Transverse colon (tissue), 4 donors: ENCODE measurements around the gene ATP8A1. TPM values are rescaled to one million over a fixed set of nuclear protein-coding genes. Genes with fewer than 3 reads are reported as not detected.

ENCODE experiments used
- DNase-seq: peaks from one replicate; pipeline ENCODE4 v3.0.0-alpha.2; 2019
- H3K27ac ChIP-seq, 4 donors: fragments of 200-600 bp; sonication (generic); 2 replicates each; pipeline ENCODE4 v1.5.1; 2016 to 2018; ENCODE audit warnings: inconsistent platforms in 4 of 4
- H3K27me3 ChIP-seq: fragments of 200-600 bp; sonication (generic); 2 replicates; pipeline ENCODE4 v1.5.1; 2017; ENCODE audit warnings: inconsistent platforms
- H3K36me3 ChIP-seq, 4 donors: fragments of 200-600 bp; sonication (generic); 2 replicates each; pipeline ENCODE4 v1.5.1; 2017 to 2019; ENCODE audit warnings: inconsistent platforms in 4 of 4
- H3K4me1 ChIP-seq, 4 donors: fragments of 200-600 bp; sonication (generic); 2 replicates each; pipeline ENCODE4 v1.5.1; 2017 to 2020; ENCODE audit warnings: inconsistent platforms in 4 of 4
- H3K4me3 ChIP-seq, 4 donors: fragments of 200-600 bp; sonication (generic); 1 replicate in 1 of 4; 2 replicates in 3 of 4; pipeline versions ENCODE4 v1.5.1 to v1.6.1; 2017 to 2019; ENCODE audit warnings: inconsistent platforms in 4 of 4
- H3K9me3 ChIP-seq, 2 donors: fragments of 200-600 bp; sonication (generic); 2 replicates each; pipeline ENCODE4 v1.5.1; 2017 to 2019; ENCODE audit warnings: inconsistent platforms in 2 of 2
- EP300 ChIP-seq: sonication (generic); formaldehyde crosslinking; IDR thresholded peaks from one replicate; pipeline ENCODE4 v1.6.1; 2017; ENCODE audit warnings: antibody characterized with exemption, low read depth
- POLR2A ChIP-seq: fragments of 450-650 bp; IDR thresholded peaks from one replicate; pipeline ENCODE4 v1.6.1; 2016; ENCODE audit warnings: antibody characterized with exemption, mild to moderate bottlenecking, moderate library complexity
- POLR2AphosphoS5 ChIP-seq, 3 donors: sonication (generic); formaldehyde crosslinking; IDR thresholded peaks; one replicate each; pipeline ENCODE4 v1.6.1; 2016; ENCODE audit warnings: antibody characterized with exemption in 3 of 3
- WGBS, 2 donors: methylation state at CpG; one replicate each; pipeline ENCODE4 v1.1.5; 2018; ENCODE audit warnings: low coverage in 1 of 2; 5-methylcytosine and 5-hydroxymethylcytosine counted together
- in situ Hi-C, 4 donors: fragments of 200-750 bp; cut with MboI; loops; one replicate each; pipeline versions ENCODE4 v1.15.0 to v1.15.1; 2017; ENCODE audit warnings: low sequenced_read_pairs in 3 of 4, low pct_ligation_motif_present in 1 of 4, low pct_unique_long_range_greater_than_20kb in 1 of 4
- intact Hi-C: fragments of 100-400 bp; cut with DNase I; formaldehyde crosslinking; loops from one replicate; pipeline ENCODE4 v1.15.1; 2023; ENCODE audit warnings: low total_unique reads
- total RNA-seq, 4 donors: library from RNA; depleted of rRNA; stranded (reverse); fragments of >200 nt; gene quantifications; one replicate each; pipeline ENCODE4 v1.1.0, GENCODE V29; 2016
- TF ChIP-seq, protein P1 (sequence below), 5 experiments: fragments of 200-600 bp in 3 of 5; fragments of 450-650 bp in 2 of 5; sonication (generic) in 3 of 5; IDR thresholded peaks; 1 replicate in 2 of 5; 2 replicates in 3 of 5; pipeline ENCODE4 v1.5.1; 2016 to 2017; ENCODE audit warnings: antibody characterized with exemption in 5 of 5, inconsistent platforms in 3 of 5, mild to moderate bottlenecking in 2 of 5, moderate library complexity in 1 of 5

Gene ATP8A1
- total RNA-seq, 4 donors from 2014 or later = 72.2 to 255 (median 166) TPM

- H3K27ac ChIP-seq = peak overlapping the region in 1 of 4 donors; percentile 37
These were observed 259.2 kb downstream of the ATP8A1 start for GRCh38 chr4:42397635-42398170.

DNA sequence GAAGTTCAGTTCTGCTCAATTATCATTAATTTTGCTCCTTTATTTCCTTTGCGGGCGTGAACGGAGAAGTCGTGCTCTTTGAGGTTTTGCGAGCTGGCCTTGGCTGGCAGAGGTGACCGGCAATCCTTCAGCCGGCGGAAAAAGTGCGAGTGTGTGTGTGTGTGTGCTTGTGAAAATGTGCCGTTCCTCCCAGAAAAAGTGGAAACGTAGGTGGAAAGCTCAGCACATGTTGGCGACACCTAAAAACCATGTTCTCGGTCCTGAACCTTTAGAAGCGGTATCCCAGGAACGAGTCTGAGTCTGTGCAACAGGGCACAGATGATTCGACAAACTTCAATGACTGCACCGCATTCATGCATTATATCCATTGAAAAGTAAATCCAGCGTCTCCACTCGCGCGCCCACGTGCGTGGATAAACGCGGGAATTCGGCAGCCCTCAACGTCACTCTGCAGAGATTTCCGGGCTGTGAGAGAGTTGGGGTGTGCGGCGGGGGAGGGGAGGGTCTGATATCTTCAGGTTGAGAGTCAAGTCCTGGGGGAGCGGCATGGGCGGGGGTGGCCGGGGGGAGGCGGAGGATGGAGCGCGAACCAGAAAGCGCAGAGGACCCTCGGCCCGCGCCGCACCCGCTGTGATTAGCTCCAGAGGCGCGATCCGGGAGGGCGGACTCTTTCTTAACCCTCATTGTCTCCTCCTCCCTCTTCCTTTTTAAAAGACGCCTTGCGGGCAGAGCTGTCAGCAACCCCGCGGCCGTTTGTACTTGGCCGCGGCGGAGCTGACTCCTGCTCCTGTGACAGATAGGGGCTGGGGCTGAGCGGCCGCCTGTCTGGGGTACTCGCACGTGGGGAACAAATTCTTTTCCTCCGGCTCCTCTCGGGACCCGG lies 259.9 kb downstream of the ATP8A1 start, which contains the start of gene SHISA3:
SHISA3 (plus strand) TSS at position 737 of the 883 bp plus-strand sequence. CDS start 569 bp downstream, outside the sequence.
- peak; percentile 9 for DNase-seq
- peak within 1 kb of the TSS; percentile 26 to 61 (median 34) for H3K4me3 ChIP-seq
- H3K27ac ChIP-seq = peak within 1 kb of the TSS in 1 of 4 donors; percentile 37
- in situ Hi-C loops = no loop called here
- peaks cover 3 to 31% (median 28%) of the 10 kb centered on the region in 4 donors for H3K4me1 ChIP-seq
- intact Hi-C loops = no loop called here
- WGBS, 2 donors = 3 to 7% methylated on average over 6 to 48 of the region's 61 CpGs
- no peak for TF ChIP-seq POLR2AphosphoS5 (IDR thresholded peaks at IDR 0.05)
- H3K27me3 ChIP-seq = peaks cover 78% of the 10 kb centered on the region
- no peaks in the 10 kb centered on the region for H3K36me3 ChIP-seq
- H3K9me3 ChIP-seq = no peaks in the 10 kb centered on the region

More at GRCh38 chr4:42397635-42398170, 259.2 kb downstream of the ATP8A1 start:
- H3K9me3 ChIP-seq = no peaks in the 10 kb centered on the region
- 0 to 2% methylated on average over 3 to 26 of the region's 52 CpGs for WGBS, 2 donors
- no peaks in the 10 kb centered on the region for H3K36me3 ChIP-seq
- H3K4me1 ChIP-seq = peaks cover 3 to 31% (median 28%) of the 10 kb centered on the region in 4 donors
- no peak for TF ChIP-seq POLR2AphosphoS5 (IDR thresholded peaks at IDR 0.05)
- no peak for TF ChIP-seq EP300
- TF ChIP-seq, protein P1, sequence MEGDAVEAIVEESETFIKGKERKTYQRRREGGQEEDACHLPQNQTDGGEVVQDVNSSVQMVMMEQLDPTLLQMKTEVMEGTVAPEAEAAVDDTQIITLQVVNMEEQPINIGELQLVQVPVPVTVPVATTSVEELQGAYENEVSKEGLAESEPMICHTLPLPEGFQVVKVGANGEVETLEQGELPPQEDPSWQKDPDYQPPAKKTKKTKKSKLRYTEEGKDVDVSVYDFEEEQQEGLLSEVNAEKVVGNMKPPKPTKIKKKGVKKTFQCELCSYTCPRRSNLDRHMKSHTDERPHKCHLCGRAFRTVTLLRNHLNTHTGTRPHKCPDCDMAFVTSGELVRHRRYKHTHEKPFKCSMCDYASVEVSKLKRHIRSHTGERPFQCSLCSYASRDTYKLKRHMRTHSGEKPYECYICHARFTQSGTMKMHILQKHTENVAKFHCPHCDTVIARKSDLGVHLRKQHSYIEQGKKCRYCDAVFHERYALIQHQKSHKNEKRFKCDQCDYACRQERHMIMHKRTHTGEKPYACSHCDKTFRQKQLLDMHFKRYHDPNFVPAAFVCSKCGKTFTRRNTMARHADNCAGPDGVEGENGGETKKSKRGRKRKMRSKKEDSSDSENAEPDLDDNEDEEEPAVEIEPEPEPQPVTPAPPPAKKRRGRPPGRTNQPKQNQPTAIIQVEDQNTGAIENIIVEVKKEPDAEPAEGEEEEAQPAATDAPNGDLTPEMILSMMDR (IDR thresholded peaks at IDR 0.05) = no peak
- TF ChIP-seq POLR2A = no peak
- peaks cover 85% of the 10 kb centered on the region for H3K27me3 ChIP-seq
- intact Hi-C loops (no loop called here), in situ Hi-C loops (no loop called here)
- peak overlapping the region; percentile 26 to 61 (median 34) for H3K4me3 ChIP-seq
- no peak for DNase-seq

DNA sequence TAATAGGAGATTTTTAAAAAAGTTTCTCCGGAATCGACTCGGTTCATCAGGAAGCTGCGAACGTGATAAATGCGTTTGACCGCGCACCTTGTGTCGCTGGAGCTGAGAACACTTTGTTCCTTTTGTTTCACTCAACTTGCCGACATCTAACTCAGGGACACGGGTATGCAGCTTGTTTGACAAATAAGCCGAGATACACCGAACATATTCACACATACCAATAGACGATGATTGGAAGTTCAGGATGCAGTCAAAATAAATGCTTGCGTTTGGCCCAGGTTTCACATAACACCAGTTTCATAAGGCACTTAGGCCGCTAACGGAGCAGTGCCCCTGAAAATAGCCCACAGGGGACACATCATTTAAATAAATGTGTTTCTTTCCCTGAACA lies 260.5 kb downstream of the ATP8A1 start:
- Histone ChIP-seq H3K36me3 (no peaks in the 10 kb centered on the region), H3K4me3 (peak overlapping the region in 2 of 4 donors; percentile 37 to 61), H3K4me1 (peaks cover 3 to 31% (median 28%) of the 10 kb centered on the region in 4 donors), H3K27ac (no peak overlapping the region), H3K9me3 (no peaks in the 10 kb centered on the region), H3K27me3 (peaks cover 74% of the 10 kb centered on the region)
- in situ Hi-C loops (no loop called here), intact Hi-C loops (no loop called here)
- TF ChIP-seq POLR2A (no peak), EP300 (no peak), POLR2AphosphoS5 (IDR thresholded peaks at IDR 0.05) (no peak)
- TF ChIP-seq, protein P1 (IDR thresholded peaks at IDR 0.05) = no peak
- DNase-seq = no peak
- whole genome bisulfite sequencing, 2 donors = 30 to 41% methylated on average over 9 to 17 of the region's 17 CpGs

DNA sequence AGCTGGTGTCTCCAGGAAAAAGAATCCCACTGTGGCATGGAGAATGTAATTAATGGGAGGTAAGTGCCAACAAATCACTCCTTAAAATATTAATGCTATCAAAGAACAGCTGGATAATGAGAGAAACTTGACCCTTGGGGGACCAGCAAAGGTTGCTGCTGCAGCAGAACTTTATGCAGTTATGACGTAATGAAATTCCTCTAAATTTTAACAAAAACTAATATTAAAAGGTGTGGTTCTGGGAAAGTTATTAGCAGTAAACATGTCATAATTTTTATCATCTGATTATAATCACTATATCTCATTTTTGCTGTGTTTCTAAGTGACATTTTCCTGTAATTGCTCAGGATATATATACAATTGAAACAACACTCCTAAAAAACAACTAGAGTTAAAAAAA lies 261.3 kb downstream of the ATP8A1 start:
- 87 to 88% methylated on average over 1 of the region's 1 CpG for WGBS, 2 donors
- Histone ChIP-seq H3K4me1 (peaks cover 3 to 31% (median 28%) of the 10 kb centered on the region in 4 donors), H3K4me3 (no peak overlapping the region), H3K27me3 (peaks cover 67% of the 10 kb centered on the region), H3K27ac (no peak overlapping the region), H3K9me3 (no peaks in the 10 kb centered on the region), H3K36me3 (no peaks in the 10 kb centered on the region)
- in situ Hi-C loops (no loop called here), intact Hi-C loops (no loop called here)
- DNase-seq = no peak
- TF ChIP-seq, protein P1 (IDR thresholded peaks at IDR 0.05) = no peak
- TF ChIP-seq EP300 (no peak), POLR2AphosphoS5 (IDR thresholded peaks at IDR 0.05) (no peak), POLR2A (no peak)
